Measurements from ENCODE around the gene SEMA3F. TPM values are rescaled to one million over a fixed set of nuclear protein-coding genes. Genes with fewer than 3 reads are reported as not detected.

Gene SEMA3F
- polyA plus RNA-seq, 2 of the 4 experiments (the other 2 are of a cell fraction): 2.9 to 10.6 TPM

- ATAC-seq: no peak
- peaks cover 44% of the 10 kb centered on the region for H3K4me1 ChIP-seq
- ChIA-PET POLR2A (no interaction called here), CTCF (interaction anchor here (1.3 to 2.0 kb wide), 3 partner anchors 25 to 34 kb away, joined by 5 read pairs; no protein-coding TSS in a partner anchor)
- no peaks in the 10 kb centered on the region for H3K9me3 ChIP-seq
- FAIRE-seq: no peak
- no peak for DNase-seq (ENCODE audit: low read depth in 1 of 2, low spot score in 1 of 2)
- H3K27ac ChIP-seq: peak overlapping the region; percentile 76 to 85
- H3K4me3 ChIP-seq: peak overlapping the region; percentile 74
- peak overlapping the region; percentile 94 for H3K4me2 ChIP-seq
- TF ChIP-seq CTCF (IDR thresholded peaks at IDR 0.05): no peak
- no peak for TF ChIP-seq BCL3 (IDR thresholded peaks at IDR 0.05)
- no peak for TF ChIP-seq CHD4 (IDR thresholded peaks at IDR 0.05; ENCODE audit: borderline replicate concordance)
- no peak for TF ChIP-seq HMGXB4 (CRISPR knock-in tag; IDR thresholded peaks at IDR 0.05; ENCODE audit: borderline replicate concordance)
- TF ChIP-seq POLR2A (IDR thresholded peaks at IDR 0.05; ENCODE audit: low read length): no peak
- TF ChIP-seq BHLHE40 (IDR thresholded peaks at IDR 0.05; ENCODE audit: low read depth, low read length): no peak
- no peak for TF ChIP-seq HEYL (CRISPR knock-in tag; IDR thresholded peaks at IDR 0.05)
- no peak for TF ChIP-seq MAZ (IDR thresholded peaks at IDR 0.05; ENCODE audit: borderline replicate concordance, low read depth, low read length)
- TF ChIP-seq CHD2 (IDR thresholded peaks at IDR 0.05; ENCODE audit: low read length, partially characterized antibody): no peak
- TF ChIP-seq NFE2L2 (conservative IDR thresholded peaks at IDR 0.05; ENCODE audit: low read length): no peak
- no peak for TF ChIP-seq TFCP2L1 (CRISPR knock-in tag; IDR thresholded peaks at IDR 0.05)
- TF ChIP-seq ZFP36 (IDR thresholded peaks at IDR 0.05; ENCODE audit: borderline replicate concordance, partially characterized antibody): no peak
- no peak for TF ChIP-seq CBX2 (IDR thresholded peaks at IDR 0.05; ENCODE audit: borderline replicate concordance, low read depth)
- TF ChIP-seq ZSCAN20 (CRISPR knock-in tag; IDR thresholded peaks at IDR 0.05): no peak
- WGBS (ENCODE audit: missing lambda C conversion rate): 82% methylated on average over 5 of the region's 37 CpGs
These were observed 361 bp downstream of the SEMA3F start for GRCh38 chr3:50155491-50155878.

GRCh38 chr3:50155891-50156290, 767 bp downstream of the SEMA3F start:
- H3K9me3 ChIP-seq: no peaks in the 10 kb centered on the region
- 86% methylated on average over 9 of the region's 13 CpGs for WGBS (ENCODE audit: missing lambda C conversion rate)

More at GRCh38 chr3:50155891-50156290, 767 bp downstream of the SEMA3F start:
- DNase-seq (ENCODE audit: low read depth in 1 of 2, low spot score in 1 of 2) (no peak), FAIRE-seq (no peak), ATAC-seq (0 out of 6 replicates have a peak, but pooled peaks of 1 of the 2 experiments have one; percentile 5)
- no peak for TF ChIP-seq JUN (IDR thresholded peaks at IDR 0.05)
- TF ChIP-seq MAZ (IDR thresholded peaks at IDR 0.05; ENCODE audit: borderline replicate concordance, low read depth, low read length): no peak
- no peak for TF ChIP-seq HES2 (IDR thresholded peaks at IDR 0.05)
- TF ChIP-seq E2F6 (IDR thresholded peaks at IDR 0.05; ENCODE audit: borderline replicate concordance, low read depth): no peak
- no peak for TF ChIP-seq JUNB (IDR thresholded peaks at IDR 0.05)
- no peak for TF ChIP-seq ZC3H11A (IDR thresholded peaks at IDR 0.05)
- TF ChIP-seq HOXA7 (CRISPR knock-in tag; IDR thresholded peaks at IDR 0.05): no peak
- TF ChIP-seq KDM1A (IDR thresholded peaks at IDR 0.05; ENCODE audit: low read depth): no peak
- no peak for TF ChIP-seq TFCP2L1 (CRISPR knock-in tag; IDR thresholded peaks at IDR 0.05)
- TF ChIP-seq RARB (CRISPR knock-in tag; IDR thresholded peaks at IDR 0.05): no peak
- TF ChIP-seq SMC3 (IDR thresholded peaks at IDR 0.05): no peak
- no peak for TF ChIP-seq NPAS2 (CRISPR knock-in tag; IDR thresholded peaks at IDR 0.05; ENCODE audit: borderline replicate concordance)
- TF ChIP-seq TP53 (CRISPR knock-in tag; IDR thresholded peaks at IDR 0.05): no peak
- Histone ChIP-seq H3K27ac (peak overlapping the region; percentile 76 to 85; a peak in 5 of 6 replicates), H3K4me2 (peak overlapping the region; percentile 94), H3K4me1 (peaks cover 48% of the 10 kb centered on the region), H3K4me3 (peak overlapping the region; percentile 74)
- POLR2A ChIA-PET: no interaction called here
- CTCF ChIA-PET: interaction anchor here (0.8 to 2.0 kb wide), 8 partner anchors 17 to 38 kb away, joined by 3 to 6 read pairs (median 5); partner anchors contain the start of gene GNAT1

All from A549 (cell line).